ENCODE measurements around the gene SCARB1. TPM values are rescaled to one million over a fixed set of nuclear protein-coding genes. Genes with fewer than 3 reads are reported as not detected.

SCARB1 gene
- total RNA-seq, 1 donor from 2014 or later = 10.0 TPM

DNA sequence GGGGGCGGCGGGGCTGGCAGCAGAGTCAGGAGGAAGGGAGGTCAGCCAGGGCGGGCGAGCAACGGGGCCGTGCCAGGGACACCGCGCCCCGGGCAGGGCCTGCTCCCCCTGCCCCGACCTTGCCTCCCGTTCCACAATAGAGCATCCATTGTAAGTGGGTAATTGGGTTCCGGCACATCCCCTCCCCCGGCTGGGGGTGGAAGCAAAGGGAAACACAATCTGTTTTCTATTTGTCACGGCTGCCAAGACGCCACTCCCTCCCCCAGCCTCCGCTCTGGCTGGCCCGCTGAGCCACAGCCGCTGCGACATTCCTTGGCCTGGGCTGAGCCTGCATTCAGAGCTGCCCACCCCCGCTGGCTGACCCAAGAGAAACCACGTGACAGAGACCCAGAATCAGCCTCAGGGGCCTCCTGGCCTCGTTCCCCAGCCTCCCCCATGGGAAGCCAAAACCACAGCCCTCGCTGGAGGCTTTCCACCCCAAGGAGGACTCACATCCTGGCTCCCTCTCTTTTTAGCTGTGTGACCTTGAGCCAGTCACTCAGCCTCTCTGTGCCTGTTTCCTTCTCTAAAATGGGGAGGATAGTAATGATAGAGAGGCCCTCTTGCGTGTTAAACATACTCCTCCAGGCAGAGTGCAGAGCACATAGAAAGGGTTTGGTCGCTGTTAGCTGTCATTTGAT lies 117.6 kb downstream of the SCARB1 start:
- peak; percentile 94 for DNase-seq (ENCODE audit: low read depth)

DNA sequence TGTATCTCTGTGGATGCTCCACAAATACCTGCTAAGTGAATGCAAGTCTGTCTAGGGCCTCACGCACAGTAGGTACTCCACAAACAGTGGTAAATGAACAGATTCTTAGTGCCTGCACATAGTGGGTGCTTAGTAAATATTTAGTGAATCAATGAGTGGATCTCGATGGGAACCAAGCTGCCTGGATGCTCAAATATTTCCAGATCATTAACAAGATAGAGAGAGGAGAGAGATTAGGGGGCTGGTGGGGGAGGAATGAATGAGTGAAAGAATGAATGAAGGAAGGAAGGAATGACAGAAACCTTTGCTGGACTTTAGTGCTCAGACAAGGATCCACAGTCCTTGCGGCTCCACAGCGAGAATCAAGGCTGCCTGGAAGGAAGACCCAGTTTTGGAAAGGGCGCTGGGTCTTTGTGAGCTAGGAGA lies 118.2 kb downstream of the SCARB1 start:
- no peak for DNase-seq (ENCODE audit: low read depth)

- no peak for DNase-seq (ENCODE audit: low read depth)
Measured at GRCh38 chr12:124744659-124745464, 118.8 kb downstream of the SCARB1 start.

- no peak for DNase-seq (ENCODE audit: low read depth)
Measured at GRCh38 chr12:124744273-124744640, 119.4 kb downstream of the SCARB1 start.

DNA sequence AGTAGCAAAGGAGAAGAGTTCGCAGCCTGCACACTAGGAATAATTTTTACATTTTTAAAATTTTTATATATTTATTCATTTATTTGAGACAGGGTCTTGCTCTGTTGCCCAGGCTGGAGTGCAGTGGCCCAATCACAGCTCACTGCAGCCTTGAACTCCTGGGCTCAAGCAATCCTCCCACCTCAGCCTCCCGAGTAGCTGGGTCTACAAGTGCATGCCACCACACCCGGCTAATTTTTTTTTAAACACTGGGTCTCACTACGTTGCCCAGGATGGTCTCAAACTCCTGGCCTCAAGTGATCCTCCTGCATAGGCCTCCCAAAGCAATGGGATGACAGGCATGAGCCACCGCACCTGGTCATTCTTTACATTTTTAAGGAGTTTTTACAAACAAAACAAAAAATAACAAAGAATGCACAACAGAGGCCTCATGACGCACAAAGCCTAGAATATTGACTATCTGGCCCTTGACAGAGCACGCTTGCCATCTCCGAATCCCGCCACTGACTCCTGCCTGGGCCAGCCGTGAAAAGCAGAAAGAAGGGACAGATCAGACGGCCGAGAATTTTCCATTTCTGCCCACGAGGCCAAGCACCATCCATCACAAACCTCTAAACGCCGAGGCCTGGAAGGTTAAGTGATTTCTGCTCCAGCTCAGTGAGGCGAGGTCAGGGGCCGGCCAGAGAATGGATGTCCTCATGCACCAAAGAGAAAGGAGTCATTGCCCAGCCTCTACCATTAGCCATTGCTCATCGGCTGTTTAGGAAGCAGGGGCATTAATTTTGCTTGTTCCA lies 120.0 kb downstream of the SCARB1 start:
- DNase-seq (ENCODE audit: low read depth) = no peak

DNA sequence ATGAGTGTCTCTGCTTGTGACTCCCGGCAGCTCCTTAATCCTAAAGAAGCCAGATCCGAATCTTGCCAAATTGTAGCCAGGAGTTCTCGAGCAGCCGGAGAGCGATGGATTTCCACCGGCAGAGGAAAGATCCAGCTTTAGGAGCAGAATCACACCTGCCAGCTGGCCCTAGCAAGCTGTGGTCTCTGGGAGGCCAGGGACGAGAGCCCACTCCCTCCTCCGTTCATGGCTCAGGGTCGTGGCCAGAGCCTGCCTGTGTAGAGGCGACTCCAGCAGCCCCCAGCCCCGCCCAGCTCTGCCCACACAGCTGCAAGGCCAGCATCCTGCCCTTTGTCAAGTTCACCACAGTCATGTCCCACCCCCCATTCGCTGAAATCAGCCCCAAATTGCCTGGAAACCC lies 121.0 kb downstream of the SCARB1 start:
- no peak for DNase-seq (ENCODE audit: low read depth)

DNA sequence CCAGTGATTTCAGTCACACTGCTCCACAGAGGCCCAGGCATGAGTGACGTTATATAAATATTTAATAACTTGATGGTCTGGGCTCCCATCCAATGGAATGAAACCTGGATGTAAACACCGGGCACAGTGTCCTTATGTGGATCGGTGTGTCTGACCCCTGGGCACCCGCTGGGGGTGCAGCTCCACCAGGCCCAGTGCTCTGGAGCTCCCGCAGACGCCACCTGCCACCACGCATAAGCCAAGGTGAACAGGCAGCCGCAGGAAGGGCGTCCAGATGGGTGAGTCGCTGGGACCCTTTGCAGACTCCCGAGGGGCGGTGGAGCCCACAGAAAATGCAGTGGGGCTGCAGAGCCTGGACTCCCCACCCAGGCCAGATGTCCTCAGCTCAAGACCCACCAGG lies 121.6 kb downstream of the SCARB1 start:
- DNase-seq (ENCODE audit: low read depth) = no peak

DNA sequence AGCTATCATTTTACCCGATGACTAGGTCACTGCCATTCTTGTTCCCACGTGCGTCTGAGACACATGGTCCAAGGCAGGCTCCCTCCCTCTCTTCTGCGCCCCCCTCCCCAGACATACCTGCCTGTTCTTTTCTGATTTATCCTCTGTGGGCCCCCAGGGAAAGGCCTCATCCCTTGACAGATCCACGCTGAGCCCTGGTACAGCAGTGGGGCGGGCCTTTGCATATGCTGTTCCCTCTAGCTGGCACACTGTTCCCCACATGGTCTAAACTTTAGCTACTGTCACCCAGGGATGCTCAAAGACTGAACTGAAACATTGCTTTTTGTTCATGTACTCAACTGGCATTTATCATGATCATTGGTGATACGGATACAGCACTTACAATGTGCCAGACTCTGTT lies 122.5 kb downstream of the SCARB1 start:
- no peak for DNase-seq (ENCODE audit: low read depth)

DNA sequence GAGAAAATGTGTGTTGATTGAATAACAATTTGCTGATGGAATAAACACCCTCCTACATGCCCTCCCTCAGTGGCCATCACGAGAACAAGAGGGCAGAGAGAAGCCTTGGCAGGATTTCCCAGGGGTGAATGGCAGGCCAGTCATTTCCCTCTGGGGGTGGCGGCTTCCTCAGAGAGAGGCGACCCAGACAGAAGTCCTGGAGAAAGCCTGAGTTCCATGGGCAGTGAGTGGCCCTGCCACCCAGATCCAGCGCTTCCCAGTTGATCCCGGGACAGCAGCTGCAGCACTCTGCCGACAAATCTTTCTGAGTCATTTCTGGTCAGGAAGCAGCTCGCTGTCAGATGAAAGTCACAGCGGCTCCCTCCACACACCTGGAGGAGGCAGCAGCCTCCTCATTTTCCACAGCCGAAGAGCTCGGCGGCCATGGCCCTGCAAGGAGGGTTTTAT lies 123.0 kb downstream of the SCARB1 start:
- DNase-seq (ENCODE audit: low read depth) = peak; percentile 71

- no peak for DNase-seq (ENCODE audit: low read depth)
Measured at GRCh38 chr12:124739953-124740561, 123.6 kb downstream of the SCARB1 start.

- peak; percentile 80 for DNase-seq (ENCODE audit: low read depth)
Measured at GRCh38 chr12:124738636-124739467, 124.8 kb downstream of the SCARB1 start.

DNA sequence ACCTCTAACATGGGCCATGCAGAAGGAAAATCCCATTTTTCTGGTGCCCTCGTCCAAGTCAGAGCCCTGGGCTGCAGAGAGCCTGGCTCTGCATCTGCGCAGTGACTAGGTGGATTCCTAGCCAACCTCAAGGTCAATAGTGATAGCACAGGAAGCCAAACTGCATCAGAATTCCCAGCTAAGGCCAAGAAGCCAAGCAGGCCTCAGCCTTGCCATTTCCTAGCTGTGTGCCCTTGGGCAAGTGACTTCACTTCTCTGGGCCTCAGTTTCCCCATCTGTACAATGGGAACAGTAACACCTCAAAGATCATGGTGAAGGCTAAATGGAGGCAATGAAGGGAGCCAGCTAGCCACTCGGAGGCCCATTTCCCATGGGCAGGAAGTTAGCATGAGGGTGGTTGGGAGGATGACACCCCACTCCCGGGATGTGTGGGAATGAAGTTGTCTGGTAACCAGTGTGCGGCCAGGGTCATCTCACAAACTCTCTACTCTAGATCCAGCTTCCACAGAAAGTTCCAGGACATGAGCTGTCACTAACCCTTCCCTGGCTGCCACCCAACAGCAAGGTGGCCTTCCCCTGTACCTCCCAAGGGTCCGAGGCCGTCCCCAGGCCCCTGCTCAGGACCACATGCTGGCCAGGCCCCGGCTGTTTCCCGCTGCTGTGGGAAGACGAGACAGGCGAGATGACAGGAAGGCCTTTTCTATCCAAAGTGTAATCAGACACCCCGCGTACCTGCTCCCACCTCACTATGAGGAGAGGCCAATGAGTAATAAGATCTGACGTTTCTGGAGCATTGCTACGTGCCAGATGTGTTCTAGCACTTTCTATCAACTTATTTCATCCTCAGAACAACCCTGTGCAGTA lies 125.7 kb downstream of the SCARB1 start:
- DNase-seq (ENCODE audit: low read depth) = no peak

DNA sequence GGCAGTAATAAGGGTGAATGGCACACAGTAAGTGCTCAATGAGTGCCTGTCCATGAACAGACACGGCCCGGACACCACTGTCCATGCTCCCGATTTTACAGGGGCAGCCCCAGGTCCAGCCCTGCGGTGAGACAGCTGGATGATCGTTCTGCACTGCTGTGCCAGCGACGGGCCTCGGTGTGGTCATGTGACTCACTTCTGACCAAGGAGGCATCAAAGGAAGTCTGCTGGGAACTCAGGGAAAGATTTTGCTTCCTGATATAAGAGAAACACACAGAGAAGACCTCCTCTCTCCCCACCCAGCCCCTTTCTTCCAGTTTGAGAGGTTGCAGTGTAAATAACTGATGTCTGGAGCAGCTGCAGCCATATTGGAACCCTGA lies 126.6 kb downstream of the SCARB1 start:
- DNase-seq (ENCODE audit: low read depth) = peak; percentile 68

DNA sequence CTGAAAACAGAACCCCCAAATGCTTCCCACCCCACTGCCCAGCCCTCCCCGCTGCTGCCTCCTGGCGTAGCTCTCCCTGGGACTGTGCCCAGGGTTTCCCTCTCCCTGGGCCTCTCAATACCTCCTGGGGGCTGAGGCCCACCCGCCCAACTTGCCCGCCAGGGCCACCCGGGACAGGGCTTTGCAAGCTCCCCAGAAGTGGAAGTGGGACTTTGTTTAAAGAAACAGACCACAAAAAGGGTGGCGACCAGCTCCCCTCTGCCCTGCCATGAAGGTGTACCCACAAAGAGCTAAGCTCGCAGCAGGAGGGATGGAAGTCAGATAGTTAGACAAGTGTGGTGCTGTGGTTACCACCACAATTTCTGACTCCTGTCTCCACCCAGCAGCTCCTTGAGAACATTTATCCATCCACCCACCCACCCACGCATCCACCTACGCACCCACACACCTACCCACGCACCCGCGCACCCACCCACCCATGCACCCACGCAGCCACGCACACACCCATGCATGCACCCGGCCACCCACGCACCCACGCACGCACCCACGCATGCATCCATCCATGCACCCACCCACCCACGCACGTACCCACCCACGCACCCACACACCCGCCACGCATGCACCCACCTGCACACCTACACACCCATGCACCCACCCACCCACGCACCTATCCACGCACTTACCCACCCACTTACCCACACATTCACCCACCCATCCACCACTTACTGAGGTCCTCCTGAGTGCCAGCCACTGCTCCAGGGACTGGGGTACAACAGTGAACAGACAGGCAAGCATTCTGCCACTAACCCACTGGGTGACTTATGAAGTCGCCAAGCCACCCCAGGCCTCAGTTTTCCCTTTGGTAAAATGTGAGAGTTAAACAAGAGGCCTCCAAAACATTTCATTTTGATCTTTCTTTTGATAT lies 127.3 kb downstream of the SCARB1 start:
- no peak for DNase-seq (ENCODE audit: low read depth)

GRCh38 chr12:124734224-124734788 lies 129.4 kb downstream of the SCARB1 start:
- no peak for DNase-seq (ENCODE audit: low read depth)

DNA sequence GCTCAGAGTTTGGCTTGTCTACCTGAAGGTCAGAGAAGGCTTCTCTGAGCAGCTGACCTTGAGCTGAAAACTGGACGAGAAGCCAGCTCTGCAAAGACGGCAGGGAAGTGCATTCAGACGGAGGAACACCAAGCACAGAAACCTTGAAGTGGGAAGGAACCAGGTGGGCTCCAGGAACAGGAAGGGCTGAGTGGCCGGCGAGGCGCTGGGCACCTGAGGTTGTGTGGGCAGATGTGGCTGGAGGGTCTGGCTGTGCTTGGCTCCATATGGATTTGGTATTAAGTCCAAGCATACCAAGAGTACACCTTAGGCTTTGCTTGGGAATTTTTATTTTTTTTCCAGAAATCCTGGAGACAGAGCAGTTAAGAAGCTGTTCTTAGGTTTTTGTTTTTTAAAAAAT lies 130.6 kb downstream of the SCARB1 start:
- no peak for DNase-seq (ENCODE audit: low read depth)

DNA sequence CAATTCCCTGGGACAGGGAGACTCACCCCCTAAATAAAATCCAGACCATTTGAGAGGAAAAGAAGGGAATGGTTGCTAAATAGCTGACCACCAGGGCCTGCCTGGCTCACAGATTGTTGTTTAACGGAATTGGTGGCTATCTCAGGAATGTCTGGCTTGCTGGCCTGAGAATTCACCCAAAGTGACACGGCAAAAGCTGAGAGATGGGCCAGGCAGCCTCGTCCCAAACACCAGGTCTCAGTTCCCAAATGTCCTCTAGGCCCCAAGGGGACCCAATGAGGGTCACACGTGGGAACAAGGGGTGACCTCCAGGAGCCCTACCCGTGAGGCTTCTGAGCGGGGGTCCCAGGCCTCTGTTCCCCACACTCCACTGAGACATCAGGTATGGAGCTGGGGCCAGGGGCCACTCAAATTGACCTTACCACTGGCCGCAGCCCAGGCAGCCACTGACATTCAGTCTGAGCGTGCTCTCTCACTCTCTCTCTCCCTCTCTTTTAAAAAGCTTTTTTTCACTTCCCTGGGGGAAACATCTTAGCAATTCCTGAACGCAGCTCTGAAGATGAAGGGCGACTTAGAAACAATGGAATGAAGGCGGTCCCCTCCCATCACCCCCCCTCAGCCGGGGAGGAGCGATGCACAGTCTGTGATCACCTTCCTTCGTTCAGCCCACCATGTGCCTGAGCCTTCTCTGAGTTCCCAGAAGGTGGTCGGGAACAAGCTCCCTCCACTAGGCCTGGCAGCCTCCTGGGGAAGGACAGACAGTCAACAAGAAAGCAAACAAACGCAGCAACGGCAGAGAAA lies 131.2 kb downstream of the SCARB1 start:
- no peak for DNase-seq (ENCODE audit: low read depth)

GRCh38 chr12:124731869-124732268 lies 131.8 kb downstream of the SCARB1 start:
- no peak for DNase-seq (ENCODE audit: low read depth)

Data from renal cortical epithelial cell (primary cell).